CD4-positive, alpha-beta T cell (primary cell): ENCODE results near the gene SRPK1. TPM values are rescaled to one million over a fixed set of nuclear protein-coding genes. Genes with fewer than 3 reads are reported as not detected.

Experiments used
- ATAC-seq: fragments of 200-7000 bp; cut with Tn5 transposase; one replicate; pipeline ENCODE4 v1.10.0; 2022; ENCODE audit warnings: mild to moderate bottlenecking; ENCODE audit not compliant: poor library complexity
- CTCF ChIA-PET: fragments of 350-600 bp; sonication (Branson Sonifier 250); formaldehyde crosslinking; loops from one replicate; lab custom pipeline; 2021; ENCODE audit warnings: antibody characterized with exemption, inconsistent platforms; lab: Charles Lee
- POLR2A ChIA-PET: fragments of 350-600 bp; sonication (Branson Sonifier 250); formaldehyde crosslinking; loops from one replicate; lab custom pipeline; 2021; ENCODE audit warnings: antibody characterized with exemption, inconsistent platforms; lab: Charles Lee
- DNase-seq, 14 experiments: peaks; one replicate each; pipeline ENCODE4 v3.0.0-alpha.2; 2013 to 2020; ENCODE audit warnings: mixed read lengths in 2 of 14
- H3K27ac ChIP-seq, 2 donors: one replicate each; pipeline versions ENCODE4 v1.5.1 to v1.7.0; 2013; ENCODE audit warnings: low read length in 2 of 2, low read depth in 1 of 2, mild to moderate bottlenecking in 1 of 2
- H3K27me3 ChIP-seq, 2 experiments: 1 replicate in 1 of 2; 2 replicates in 1 of 2; pipeline versions ENCODE4 v1.6.1 to v1.7.0; 2013; ENCODE audit warnings: low read length in 2 of 2, control low read depth in 1 of 2, mild to moderate bottlenecking in 1 of 2, moderate library complexity in 1 of 2; ENCODE audit not compliant: insufficient read depth in 2 of 2, control insufficient read depth in 1 of 2
- H3K36me3 ChIP-seq: one replicate; pipeline ENCODE4 v1.6.1; 2013; ENCODE audit warnings: low read length, control low read depth; ENCODE audit not compliant: insufficient read depth
- H3K4me1 ChIP-seq: one replicate; pipeline ENCODE4 v1.6.1; 2013; ENCODE audit warnings: low read length, control low read depth; ENCODE audit not compliant: insufficient read depth
- H3K4me3 ChIP-seq: one replicate; pipeline ENCODE4 v1.5.1; 2013; ENCODE audit warnings: mild to moderate bottlenecking, low read length, moderate library complexity
- H3K9me3 ChIP-seq, 2 experiments: 1 replicate in 1 of 2; 2 replicates in 1 of 2; pipeline versions ENCODE4 v1.6.1 to v1.7.0; 2013; ENCODE audit warnings: low read length in 2 of 2, mild to moderate bottlenecking in 2 of 2, control low read depth in 1 of 2, moderate library complexity in 1 of 2; ENCODE audit not compliant: control insufficient read depth in 1 of 2, insufficient read depth in 1 of 2
- H3K27ac Mint-ChIP-seq: one replicate; pipeline ENCODE4 v1.8.0; 2020; ENCODE audit warnings: mixed read lengths
- H3K27me3 Mint-ChIP-seq: one replicate; pipeline ENCODE4 v1.8.0; 2021; ENCODE audit warnings: mixed read lengths
- H3K36me3 Mint-ChIP-seq: one replicate; pipeline ENCODE4 v1.8.0; 2021; ENCODE audit warnings: low read depth, mixed read lengths
- H3K4me1 Mint-ChIP-seq: one replicate; pipeline ENCODE4 v1.8.0; 2021; ENCODE audit warnings: low read depth, mixed read lengths
- H3K4me3 Mint-ChIP-seq: one replicate; pipeline ENCODE4 v1.8.0; 2020; ENCODE audit warnings: mild to moderate bottlenecking, mixed read lengths
- H3K9me3 Mint-ChIP-seq: one replicate; pipeline ENCODE4 v1.8.0; 2020; ENCODE audit warnings: mixed read lengths
- CTCF ChIP-seq: fragments of 200-600 bp; IDR thresholded peaks from one replicate; pipeline ENCODE4 v1.8.0; 2022; ENCODE audit warnings: antibody characterized with exemption, mild to moderate bottlenecking
- intact Hi-C, 2 experiments: fragments of 100-400 bp; cut with DNase I in 1 of 2; cut with micrococcal nuclease in 1 of 2; formaldehyde crosslinking; loops; one replicate each; pipeline versions ENCODE4 v1.15.1 to v1.9.0; 2023 to 2025; cut with DNase I, micrococcal nuclease
- total RNA-seq, 174 experiments: library from RNA in 2 of 174; stranded (reverse) in 2 of 174; gene quantifications; one replicate each; pipeline ENCODE4 v1.2.3 and lab custom pipeline; 2021 to 2026

Gene SRPK1
- total RNA-seq, 2 experiments from 2014 or later = 23.0 to 29.1 TPM

GRCh38 chr6:35896228-35896627, 24.7 kb downstream of the SRPK1 start:
- Mint-ChIP-seq H3K36me3 (peaks cover 49% of the 10 kb centered on the region), H3K4me3 (no peak overlapping the region), H3K27me3 (no peaks in the 10 kb centered on the region), H3K27ac (no peak overlapping the region), H3K4me1 (peaks cover 26% of the 10 kb centered on the region), H3K9me3 (no peaks in the 10 kb centered on the region)
- H3K27me3 ChIP-seq = no peaks in the 10 kb centered on the region
- ChIA-PET POLR2A (no interaction called here), CTCF (no interaction called here)
- no peak for TF ChIP-seq CTCF
- H3K27ac ChIP-seq = no peak overlapping the region
- intact Hi-C loops = no loop called here
- H3K9me3 ChIP-seq = peaks cover 0 to 4% of the 10 kb centered on the region in 2 experiments
- no peak for ATAC-seq
- no peaks in the 10 kb centered on the region for H3K4me1 ChIP-seq
- H3K4me3 ChIP-seq = no peak overlapping the region
- H3K36me3 ChIP-seq = no peaks in the 10 kb centered on the region
- DNase-seq = no peak

GRCh38 chr6:35895560-35895959, 25.3 kb downstream of the SRPK1 start:
- Mint-ChIP-seq H3K36me3 (peaks cover 47% of the 10 kb centered on the region), H3K27me3 (no peaks in the 10 kb centered on the region), H3K4me1 (peaks cover 26% of the 10 kb centered on the region), H3K27ac (no peak overlapping the region), H3K4me3 (no peak overlapping the region), H3K9me3 (no peaks in the 10 kb centered on the region)
- TF ChIP-seq CTCF = no peak
- DNase-seq = no peak
- Histone ChIP-seq H3K4me3 (no peak overlapping the region), H3K9me3 (peaks cover 0 to 4% of the 10 kb centered on the region in 2 experiments), H3K27ac (no peak overlapping the region), H3K4me1 (no peaks in the 10 kb centered on the region), H3K36me3 (no peaks in the 10 kb centered on the region), H3K27me3 (no peaks in the 10 kb centered on the region)
- no peak for ATAC-seq
- CTCF ChIA-PET = no interaction called here
- intact Hi-C loops = no loop called here
- POLR2A ChIA-PET = no interaction called here

GRCh38 chr6:35894776-35895175, 26.1 kb downstream of the SRPK1 start:
- no peaks in the 10 kb centered on the region for H3K27me3 ChIP-seq
- H3K4me1 Mint-ChIP-seq = peaks cover 26% of the 10 kb centered on the region
- H3K27me3 Mint-ChIP-seq = no peaks in the 10 kb centered on the region
- intact Hi-C loops = no loop called here
- H3K27ac ChIP-seq = no peak overlapping the region
- ChIA-PET CTCF (no interaction called here), POLR2A (no interaction called here)
- no peak for DNase-seq
- no peaks in the 10 kb centered on the region for H3K9me3 Mint-ChIP-seq
- TF ChIP-seq CTCF = no peak
- peaks cover 0 to 3% of the 10 kb centered on the region in 2 experiments for H3K9me3 ChIP-seq
- H3K27ac Mint-ChIP-seq = no peak overlapping the region
- H3K36me3 ChIP-seq = peaks cover 3% of the 10 kb centered on the region
- H3K4me3 ChIP-seq = no peak overlapping the region
- no peak overlapping the region for H3K4me3 Mint-ChIP-seq
- peaks cover 45% of the 10 kb centered on the region for H3K36me3 Mint-ChIP-seq
- H3K4me1 ChIP-seq = no peaks in the 10 kb centered on the region
- ATAC-seq = no peak
